ENCODE data around the gene TMEM14B.
A peak's percentile ranks its signal among the peaks of the same experiment; 100 is the strongest.
"Not testable (repeated sequence)": the region's sequence is repeated elsewhere in the genome, so short reads cannot be mapped to it uniquely, and the experiment has no call there.

Gene TMEM14B

GRCh38 chr6:10749734-10750133 lies 2.1 kb downstream of the TMEM14B start:
- no peak for DNase-seq

- DNase-seq, result not testable (repeated sequence)
These were observed 3.0 kb downstream of the TMEM14B start for GRCh38 chr6:10750568-10750967.

DNA sequence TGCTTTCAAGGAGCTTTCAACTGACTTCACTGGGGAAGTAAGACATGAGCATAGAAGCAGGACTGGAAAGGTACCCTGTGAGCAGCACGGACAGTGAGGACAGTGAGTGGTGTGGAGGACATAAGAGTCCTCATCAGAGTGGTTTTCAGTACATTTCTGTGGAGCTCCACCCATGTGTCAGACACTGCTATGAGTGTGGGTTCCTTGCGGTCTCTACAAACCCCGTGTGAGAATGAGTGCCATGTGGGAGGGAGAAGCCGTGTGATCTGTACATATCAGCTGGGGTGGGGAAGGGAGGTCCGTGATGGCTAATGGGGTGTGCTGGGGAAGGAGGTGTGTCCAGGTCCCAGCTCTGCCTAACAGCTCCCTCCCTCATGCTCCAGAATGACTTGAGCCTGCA lies 4.2 kb downstream of the TMEM14B start:
- DNase-seq, result not testable (repeated sequence)

DNA sequence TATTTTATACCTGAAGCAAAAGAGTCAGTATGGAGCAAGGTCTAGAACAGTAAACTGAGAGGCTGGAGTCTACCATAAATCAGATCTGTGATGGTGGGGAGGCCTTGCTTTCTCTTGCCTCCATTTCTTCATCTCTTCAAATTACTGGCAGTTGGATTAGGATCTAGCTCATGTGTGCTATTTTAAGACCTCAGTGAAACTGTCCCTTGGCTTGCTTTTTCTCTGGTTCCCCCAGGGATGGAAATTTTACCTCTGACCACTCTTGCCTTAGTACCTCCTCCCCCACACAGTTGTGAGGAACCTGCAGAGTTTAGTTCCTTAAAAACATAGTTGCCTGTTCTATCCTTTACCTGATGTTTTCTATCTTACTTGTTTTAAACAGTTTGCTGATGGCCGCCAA lies 8.5 kb downstream of the TMEM14B start:
- no peak for DNase-seq

- DNase-seq, result no peak
These were observed 11.8 kb downstream of the TMEM14B start for GRCh38 chr6:10759312-10759839.

DNA sequence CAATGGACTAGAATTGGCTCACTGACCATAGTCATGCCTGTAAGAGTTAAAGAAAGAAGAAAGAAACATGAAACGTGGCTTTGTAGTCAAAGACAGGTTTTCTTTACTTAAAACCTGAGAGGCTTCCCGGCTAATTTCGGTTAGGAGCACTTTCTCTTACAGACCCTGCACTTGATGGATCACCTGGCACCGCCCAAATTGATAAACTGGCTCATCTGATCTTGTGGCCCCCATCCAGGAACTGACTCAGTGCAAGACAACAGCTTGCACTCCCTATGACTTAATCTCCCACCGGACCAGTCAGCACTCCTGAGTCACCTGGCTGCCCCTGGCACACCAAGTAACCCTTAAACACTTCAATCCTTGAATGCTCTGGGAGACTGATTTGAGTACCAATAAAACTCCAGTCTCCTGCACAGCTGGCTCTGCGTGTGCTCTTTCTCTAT lies 12.3 kb downstream of the TMEM14B start:
- DNase-seq, result no peak

- no peak for DNase-seq
These were observed 15.4 kb downstream of the TMEM14B start for GRCh38 chr6:10763006-10763405.

DNA sequence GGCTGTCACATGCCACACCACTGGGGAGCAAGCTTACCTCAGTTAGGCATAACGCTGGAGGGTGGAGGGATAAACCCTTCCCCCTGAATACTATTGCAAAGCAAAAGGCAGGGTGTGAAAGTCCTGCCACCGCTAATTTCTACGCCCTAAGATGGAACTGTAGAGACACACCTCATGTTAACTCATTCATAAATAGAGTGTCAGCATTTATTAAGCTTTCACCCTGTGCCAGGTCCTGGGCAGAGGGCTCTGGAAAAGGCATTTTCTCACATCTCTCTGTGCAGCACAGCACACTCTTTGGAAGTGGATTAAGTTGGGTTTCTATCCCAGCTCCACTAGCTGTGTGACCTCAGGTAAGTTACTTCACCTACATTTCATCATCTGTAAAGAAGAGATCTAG lies 21.8 kb downstream of the TMEM14B start:
- DNase-seq, result no peak

DNA sequence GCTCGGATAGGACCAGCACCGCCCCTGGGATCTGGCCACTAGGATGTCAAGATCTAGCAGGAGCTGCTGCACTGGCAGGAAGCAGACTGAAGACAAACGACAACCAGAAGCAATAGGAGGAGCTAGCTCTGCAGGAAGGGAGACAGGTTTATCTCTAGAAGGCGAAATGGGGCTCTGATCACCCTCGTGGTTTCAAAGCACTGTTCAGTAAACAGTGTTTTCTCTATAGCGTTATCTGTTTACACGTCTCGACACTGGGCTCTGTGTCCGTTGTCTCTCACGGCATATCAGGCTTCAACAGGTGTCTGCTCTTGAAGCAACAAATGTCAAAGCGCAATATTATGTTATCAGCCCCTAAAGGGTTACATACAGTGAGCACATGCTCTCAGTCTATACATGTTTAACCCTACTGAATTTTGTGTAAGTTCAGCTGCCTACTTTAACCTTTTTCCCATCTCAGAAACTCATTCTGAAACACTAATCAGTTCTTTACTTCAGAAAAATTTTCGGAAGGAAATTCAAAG lies 23.8 kb downstream of the TMEM14B start:
- no peak for DNase-seq

GRCh38 chr6:10778230-10778629 lies 30.6 kb downstream of the TMEM14B start:
- no peak for DNase-seq

- no peak for DNase-seq
These were observed 31.5 kb downstream of the TMEM14B start for GRCh38 chr6:10779076-10779475.

- DNase-seq, result no peak
These were observed 44.1 kb downstream of the TMEM14B start for GRCh38 chr6:10791673-10792072.

DNA sequence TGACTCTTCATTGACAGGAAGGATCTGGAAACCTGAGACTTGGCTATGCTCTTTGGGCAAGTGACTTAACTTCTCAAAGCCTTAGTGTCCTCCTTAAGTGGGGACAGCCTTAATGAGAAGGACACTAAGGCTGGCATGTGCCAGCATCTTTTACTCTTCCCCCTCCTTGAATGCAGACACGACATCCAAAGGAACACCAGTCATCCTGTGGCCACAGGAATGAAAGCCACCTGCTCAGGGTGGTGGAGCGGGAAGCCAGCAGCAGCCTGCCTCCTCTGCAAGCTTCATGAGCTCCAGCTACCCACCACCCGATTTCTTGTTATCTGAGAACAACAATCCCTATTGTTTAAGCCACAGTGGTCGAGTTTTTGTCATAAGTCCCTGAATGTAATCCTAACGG lies 44.5 kb downstream of the TMEM14B start:
- no peak for DNase-seq

DNA sequence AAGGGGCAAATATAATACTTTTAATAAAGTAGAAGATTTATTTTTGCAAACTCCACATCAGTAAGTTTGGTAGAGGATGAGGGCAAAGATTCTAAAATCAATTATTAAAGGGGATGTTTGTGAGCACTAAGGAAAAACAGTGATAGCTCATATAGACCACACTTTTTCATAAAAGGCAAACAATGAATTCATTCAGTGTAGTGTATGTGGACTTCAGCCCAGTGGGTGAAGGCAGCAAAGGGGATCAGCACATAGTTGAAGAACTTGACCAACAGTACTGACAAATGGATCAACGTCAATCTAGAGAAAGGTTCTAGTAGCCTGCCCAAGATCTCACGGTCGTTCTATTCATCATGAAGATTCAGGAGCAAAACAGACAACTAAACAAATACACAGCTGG lies 45.4 kb downstream of the TMEM14B start:
- DNase-seq, result no peak

GRCh38 chr6:10793695-10794094 lies 46.1 kb downstream of the TMEM14B start:
- DNase-seq, result no peak

- no peak for DNase-seq
These were observed 46.6 kb downstream of the TMEM14B start for GRCh38 chr6:10794239-10794638.

- DNase-seq, result no peak
These were observed 53.2 kb downstream of the TMEM14B start for GRCh38 chr6:10800810-10801209.

DNA sequence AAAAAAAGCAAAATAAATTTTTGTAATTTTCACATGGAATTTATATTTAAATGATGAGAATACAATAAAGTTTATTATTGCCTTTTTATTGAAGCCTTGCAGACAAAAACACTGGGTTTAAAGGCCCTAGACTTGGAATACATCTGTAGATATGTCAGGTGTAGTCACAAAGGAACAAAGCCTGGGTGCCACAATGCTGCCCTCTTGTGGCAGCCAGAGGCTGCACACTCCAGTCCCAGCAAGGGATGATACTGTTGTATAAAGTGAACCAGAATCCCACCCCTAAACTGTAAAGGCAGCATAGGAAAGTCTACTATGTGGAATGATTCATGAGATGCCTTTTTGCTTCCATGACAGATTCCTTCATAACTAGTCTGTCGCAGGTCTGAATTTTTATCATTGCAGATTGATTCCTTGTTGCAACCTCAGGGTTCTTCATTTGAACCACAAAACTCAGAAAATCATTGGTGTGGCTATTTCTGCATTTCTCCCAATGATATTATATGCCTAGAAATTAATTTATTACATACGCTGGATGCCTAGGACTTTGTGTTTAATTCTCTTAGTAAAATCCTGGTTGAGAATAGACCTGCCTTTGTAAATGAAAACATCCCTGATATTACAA lies 53.7 kb downstream of the TMEM14B start:
- peak; percentile 6 to 14 for DNase-seq

Data from NCI-H187 (cell line).